SU-DHL-6 (cell line): ENCODE data around the gene PTPN4.

Experiments
- EZH2phosphoT487 ChIP-seq: fragments of 200-600 bp; sonication (generic), shearing (Covaris generic); conservative IDR thresholded peaks from 2 replicates; pipeline ENCODE4 v1.6.1; 2018; ENCODE audit warnings: mild to moderate bottlenecking, antibody characterized with exemption, low read length, moderate library complexity, mixed read lengths
- TF ChIP-seq, protein P1 (sequence below): fragments of 200-600 bp; sonication (generic); IDR thresholded peaks from one replicate; pipeline ENCODE4 v1.5.1; 2017; ENCODE audit warnings: antibody characterized with exemption, mild to moderate bottlenecking, low read length, moderate library complexity; ENCODE audit not compliant: insufficient read depth, poor library complexity, severe bottlenecking

DNA sequence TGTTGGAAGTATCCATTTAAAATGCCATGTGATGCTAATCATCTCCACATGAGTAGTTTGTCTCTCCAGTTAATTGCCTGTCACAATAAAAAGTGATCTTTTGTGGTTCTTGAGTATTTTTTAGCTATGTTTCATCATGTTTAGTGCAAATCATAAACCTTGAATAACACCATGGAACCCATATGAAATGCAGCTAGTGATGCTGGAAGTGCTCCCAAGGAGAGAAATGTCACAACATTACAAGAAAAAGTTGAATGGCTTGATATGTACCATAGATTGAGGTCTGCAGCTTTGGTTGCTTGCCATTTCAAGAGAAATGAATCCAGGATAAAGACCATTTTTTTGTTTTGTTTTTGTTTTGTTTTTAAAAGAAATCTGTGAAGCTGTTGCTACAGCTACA, 14.3 kb downstream of the PTPN4 start:
- TF ChIP-seq, protein P1, sequence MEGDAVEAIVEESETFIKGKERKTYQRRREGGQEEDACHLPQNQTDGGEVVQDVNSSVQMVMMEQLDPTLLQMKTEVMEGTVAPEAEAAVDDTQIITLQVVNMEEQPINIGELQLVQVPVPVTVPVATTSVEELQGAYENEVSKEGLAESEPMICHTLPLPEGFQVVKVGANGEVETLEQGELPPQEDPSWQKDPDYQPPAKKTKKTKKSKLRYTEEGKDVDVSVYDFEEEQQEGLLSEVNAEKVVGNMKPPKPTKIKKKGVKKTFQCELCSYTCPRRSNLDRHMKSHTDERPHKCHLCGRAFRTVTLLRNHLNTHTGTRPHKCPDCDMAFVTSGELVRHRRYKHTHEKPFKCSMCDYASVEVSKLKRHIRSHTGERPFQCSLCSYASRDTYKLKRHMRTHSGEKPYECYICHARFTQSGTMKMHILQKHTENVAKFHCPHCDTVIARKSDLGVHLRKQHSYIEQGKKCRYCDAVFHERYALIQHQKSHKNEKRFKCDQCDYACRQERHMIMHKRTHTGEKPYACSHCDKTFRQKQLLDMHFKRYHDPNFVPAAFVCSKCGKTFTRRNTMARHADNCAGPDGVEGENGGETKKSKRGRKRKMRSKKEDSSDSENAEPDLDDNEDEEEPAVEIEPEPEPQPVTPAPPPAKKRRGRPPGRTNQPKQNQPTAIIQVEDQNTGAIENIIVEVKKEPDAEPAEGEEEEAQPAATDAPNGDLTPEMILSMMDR, result no peak
- TF ChIP-seq EZH2phosphoT487, result no peak
